Fibroblast of mammary gland (primary cell): ENCODE measurements around the gene TMEM72.

Experiments
- DNase-seq: peaks from one replicate; pipeline ENCODE4 v3.0.0-alpha.2; 2010; ENCODE audit warnings: low read depth
- H3K4me3 ChIP-seq: 2 replicates; pipeline ENCODE4 v1.5.1; 2011; ENCODE audit warnings: low read depth, mild to moderate bottlenecking, low read length, moderate library complexity; ENCODE audit not compliant: control insufficient read depth
- CTCF ChIP-seq: conservative IDR thresholded peaks from 2 replicates; pipeline ENCODE4 v1.5.1; 2011; ENCODE audit warnings: low read depth, low read length, inconsistent platforms; ENCODE audit not compliant: control insufficient read depth, insufficient read depth

The TMEM72 gene

DNA sequence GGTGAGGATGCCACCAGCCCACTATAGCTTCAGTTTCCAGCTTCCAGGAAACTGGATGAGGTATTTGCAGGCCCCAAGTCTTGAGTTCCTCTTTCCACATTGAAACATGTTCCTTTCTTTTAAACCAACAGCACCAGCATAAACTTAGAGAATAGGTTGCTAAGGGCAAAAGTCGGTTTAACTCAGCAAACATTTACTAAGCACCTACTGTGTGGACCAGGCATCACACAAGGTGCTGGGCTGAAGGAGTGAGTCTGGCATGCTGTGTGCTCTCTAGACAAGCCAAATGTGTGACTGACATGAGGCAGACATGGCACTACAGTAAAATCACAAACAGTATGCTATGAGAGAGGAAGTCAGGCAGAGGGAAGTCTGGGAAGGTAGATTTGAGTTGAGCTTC, 37.5 kb downstream of the TMEM72 start:
- DNase-seq, result no peak
- no peak overlapping the region for H3K4me3 ChIP-seq
- TF ChIP-seq CTCF, result no peak

- TF ChIP-seq CTCF, result peak; percentile 1
- DNase-seq, result no peak
- no peak overlapping the region for H3K4me3 ChIP-seq
Observed at GRCh38 chr10:44949127-44949802, 38.1 kb downstream of the TMEM72 start.

- DNase-seq, result no peak
- TF ChIP-seq CTCF, result no peak
- H3K4me3 ChIP-seq, result no peak overlapping the region
Observed at GRCh38 chr10:44949915-44950314, 38.8 kb downstream of the TMEM72 start.

DNA sequence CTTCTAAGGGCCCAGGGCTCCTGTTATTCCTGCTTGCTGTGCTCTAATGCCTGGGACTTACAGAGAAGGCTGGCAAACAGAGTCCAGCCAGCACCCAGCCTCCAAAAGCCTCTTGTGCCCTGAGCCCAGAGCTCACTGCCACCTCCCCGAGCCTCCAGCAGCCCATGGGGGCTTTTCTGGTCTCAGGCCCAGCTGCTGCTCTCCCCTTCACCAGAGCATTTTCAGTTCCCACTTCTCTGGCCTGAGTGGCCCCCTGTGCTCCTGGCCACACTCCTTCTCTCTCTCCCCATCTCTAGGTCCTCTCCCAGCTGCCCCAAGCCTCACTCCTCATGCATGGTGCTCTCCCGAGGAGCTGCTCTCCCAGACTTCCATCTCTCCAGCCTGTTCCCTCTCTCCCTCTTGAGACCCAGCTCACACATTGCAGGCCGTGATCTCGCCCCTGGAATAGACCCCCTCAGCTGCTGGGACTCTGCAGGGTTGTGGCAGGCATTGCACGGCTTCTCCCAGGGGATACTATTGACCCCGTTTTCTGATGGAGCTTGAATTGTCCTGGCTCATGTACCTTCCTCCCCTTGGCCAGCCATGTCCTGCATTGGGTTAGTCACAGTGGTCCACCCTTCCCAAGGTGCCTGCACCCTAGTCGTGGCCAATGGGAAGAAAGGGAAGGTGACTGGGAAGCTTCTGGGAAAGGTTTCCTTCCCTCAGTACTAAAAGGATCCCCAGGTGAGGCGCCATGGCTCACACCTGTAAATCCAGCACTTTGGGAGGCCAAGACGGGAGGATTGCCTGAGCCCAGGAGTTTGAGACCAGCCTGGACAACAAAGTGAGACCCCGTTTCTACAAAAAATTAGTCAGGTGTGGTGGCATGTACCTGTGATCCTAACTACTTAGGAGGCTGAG, 39.4 kb downstream of the TMEM72 start:
- TF ChIP-seq CTCF, result no peak
- H3K4me3 ChIP-seq, result no peak overlapping the region
- no peak for DNase-seq

DNA sequence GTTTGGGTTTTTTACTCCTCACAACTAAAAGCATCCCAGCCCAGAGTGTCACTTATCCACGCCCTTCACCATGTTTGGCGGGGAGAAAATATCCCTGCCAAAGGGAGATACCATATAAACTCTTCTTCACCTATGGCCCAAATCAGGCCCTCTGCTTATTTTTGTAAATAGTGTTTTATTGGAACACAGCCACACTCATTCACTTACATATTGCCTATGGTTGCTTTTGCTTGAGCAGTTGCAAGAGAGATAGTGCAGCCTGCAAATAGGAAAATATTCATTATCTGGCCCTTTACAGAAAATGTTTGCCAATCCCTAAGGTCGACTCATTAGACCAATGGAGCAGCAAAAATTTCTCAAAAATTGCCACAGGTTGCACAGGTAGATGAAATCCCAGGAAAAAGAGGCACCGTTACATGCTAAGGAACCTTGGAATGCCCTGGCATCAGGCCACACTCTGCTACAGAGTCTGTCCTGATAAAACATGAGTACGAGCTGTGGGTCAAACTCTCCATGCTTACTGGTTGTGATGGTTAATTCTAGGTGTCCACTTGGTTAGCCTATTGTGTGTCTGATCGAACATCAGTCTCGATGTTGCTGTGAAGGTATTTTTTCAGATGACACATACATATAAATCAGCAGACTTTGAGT, 40.6 kb downstream of the TMEM72 start:
- DNase-seq, result no peak
- no peak overlapping the region for H3K4me3 ChIP-seq

DNA sequence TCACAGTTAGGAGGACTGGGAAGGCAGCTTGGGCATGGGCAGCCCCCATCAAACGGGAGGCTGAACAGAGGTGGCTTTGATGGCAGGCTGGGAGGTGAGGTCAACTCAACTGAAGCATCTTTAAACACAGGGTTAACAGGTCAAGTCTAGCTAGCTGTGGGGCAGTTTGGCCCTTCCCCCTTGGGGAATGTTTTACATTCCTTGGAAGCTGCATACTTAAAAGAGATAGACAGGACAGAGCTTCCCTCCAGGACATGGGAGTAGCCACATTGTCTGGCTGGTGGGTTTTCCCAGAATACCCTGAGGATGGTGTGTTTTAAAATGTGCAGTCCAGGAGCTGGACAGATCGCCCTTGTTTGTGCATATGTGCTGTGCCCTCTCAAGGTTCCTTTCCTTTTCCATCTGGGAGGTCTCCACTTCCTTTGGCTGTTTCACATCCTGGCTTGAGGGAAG, 41.7 kb downstream of the TMEM72 start:
- no peak for DNase-seq
- no peak for TF ChIP-seq CTCF
- H3K4me3 ChIP-seq, result no peak overlapping the region

More for the DNA sequence above, 40.6 kb downstream of the TMEM72 start:
- no peak for TF ChIP-seq CTCF
